ENCODE results near the gene SNRNP48.

Gene SNRNP48

GRCh38 chr6:7640607-7641577, 50.9 kb downstream of the SNRNP48 start:
- peaks cover 2% of the 10 kb centered on the region for H3K36me3 Mint-ChIP-seq
- no peak overlapping the region for H3K27ac Mint-ChIP-seq

GRCh38 chr6:7642791-7643190, 52.8 kb downstream of the SNRNP48 start:
- H3K27ac Mint-ChIP-seq: no peak overlapping the region
- no peak overlapping the region for H3K4me3 Mint-ChIP-seq
- H3K36me3 Mint-ChIP-seq: peaks cover 2% of the 10 kb centered on the region

More at GRCh38 chr6:7640607-7641577, 50.9 kb downstream of the SNRNP48 start:
- Mint-ChIP-seq H3K27me3 (peaks cover 2% of the 10 kb centered on the region), H3K4me1 (no peaks in the 10 kb centered on the region), H3K9me3 (no peaks in the 10 kb centered on the region), H3K4me3 (no peak overlapping the region)

GRCh38 chr6:7644417-7644816, 54.4 kb downstream of the SNRNP48 start:
- H3K4me3 Mint-ChIP-seq: no peak overlapping the region
- H3K27me3 Mint-ChIP-seq: no peaks in the 10 kb centered on the region
- H3K36me3 Mint-ChIP-seq: peaks cover 2% of the 10 kb centered on the region
- H3K4me1 Mint-ChIP-seq: peaks cover 21% of the 10 kb centered on the region
- H3K9me3 Mint-ChIP-seq: no peaks in the 10 kb centered on the region
- no peak overlapping the region for H3K27ac Mint-ChIP-seq

More at GRCh38 chr6:7642791-7643190, 52.8 kb downstream of the SNRNP48 start:
- Mint-ChIP-seq H3K27me3 (no peaks in the 10 kb centered on the region), H3K4me1 (peaks cover 10% of the 10 kb centered on the region), H3K9me3 (no peaks in the 10 kb centered on the region)

GRCh38 chr6:7646394-7646793, 56.4 kb downstream of the SNRNP48 start:
- Mint-ChIP-seq H3K27me3 (no peaks in the 10 kb centered on the region), H3K36me3 (peaks cover 2% of the 10 kb centered on the region), H3K9me3 (no peaks in the 10 kb centered on the region), H3K4me1 (peaks cover 21% of the 10 kb centered on the region), H3K4me3 (no peak overlapping the region), H3K27ac (no peak overlapping the region)

GRCh38 chr6:7647504-7647903, 57.5 kb downstream of the SNRNP48 start:
- no peaks in the 10 kb centered on the region for H3K9me3 Mint-ChIP-seq

GRCh38 chr6:7649037-7649810, 59.2 kb downstream of the SNRNP48 start:
- Mint-ChIP-seq H3K4me1 (peaks cover 21% of the 10 kb centered on the region), H3K27me3 (no peaks in the 10 kb centered on the region), H3K27ac (no peak overlapping the region), H3K36me3 (peaks cover 2% of the 10 kb centered on the region), H3K9me3 (no peaks in the 10 kb centered on the region), H3K4me3 (no peak overlapping the region)

More at GRCh38 chr6:7647504-7647903, 57.5 kb downstream of the SNRNP48 start:
- no peak overlapping the region for H3K4me3 Mint-ChIP-seq
- no peaks in the 10 kb centered on the region for H3K27me3 Mint-ChIP-seq
- peak overlapping the region; percentile 38 for H3K27ac Mint-ChIP-seq
- peaks cover 21% of the 10 kb centered on the region for H3K4me1 Mint-ChIP-seq
- H3K36me3 Mint-ChIP-seq: peaks cover 2% of the 10 kb centered on the region

- Mint-ChIP-seq H3K4me1 (peaks cover 21% of the 10 kb centered on the region), H3K27me3 (no peaks in the 10 kb centered on the region), H3K27ac (no peak overlapping the region), H3K9me3 (no peaks in the 10 kb centered on the region), H3K36me3 (no peaks in the 10 kb centered on the region), H3K4me3 (no peak overlapping the region)
Observed at GRCh38 chr6:7650878-7651277, 60.9 kb downstream of the SNRNP48 start.

- no peaks in the 10 kb centered on the region for H3K9me3 Mint-ChIP-seq
Observed at GRCh38 chr6:7652957-7653356, 63.0 kb downstream of the SNRNP48 start.

GRCh38 chr6:7656355-7656754, 66.4 kb downstream of the SNRNP48 start:
- no peak overlapping the region for H3K4me3 Mint-ChIP-seq
- H3K27me3 Mint-ChIP-seq: no peaks in the 10 kb centered on the region
- no peaks in the 10 kb centered on the region for H3K9me3 Mint-ChIP-seq
- no peaks in the 10 kb centered on the region for H3K36me3 Mint-ChIP-seq
- H3K27ac Mint-ChIP-seq: no peak overlapping the region
- no peaks in the 10 kb centered on the region for H3K4me1 Mint-ChIP-seq

More at GRCh38 chr6:7652957-7653356, 63.0 kb downstream of the SNRNP48 start:
- no peak overlapping the region for H3K4me3 Mint-ChIP-seq
- no peaks in the 10 kb centered on the region for H3K27me3 Mint-ChIP-seq
- no peaks in the 10 kb centered on the region for H3K36me3 Mint-ChIP-seq
- H3K4me1 Mint-ChIP-seq: peaks cover 9% of the 10 kb centered on the region
- no peak overlapping the region for H3K27ac Mint-ChIP-seq

- no peaks in the 10 kb centered on the region for H3K36me3 Mint-ChIP-seq
- H3K27me3 Mint-ChIP-seq: peaks cover 5% of the 10 kb centered on the region
- no peaks in the 10 kb centered on the region for H3K4me1 Mint-ChIP-seq
- H3K27ac Mint-ChIP-seq: no peak overlapping the region
- no peak overlapping the region for H3K4me3 Mint-ChIP-seq
- H3K9me3 Mint-ChIP-seq: no peaks in the 10 kb centered on the region
Observed at GRCh38 chr6:7658543-7658942, 68.5 kb downstream of the SNRNP48 start.

GRCh38 chr6:7661364-7661763, 71.4 kb downstream of the SNRNP48 start:
- H3K27me3 Mint-ChIP-seq: peaks cover 5% of the 10 kb centered on the region
- no peaks in the 10 kb centered on the region for H3K36me3 Mint-ChIP-seq
- no peaks in the 10 kb centered on the region for H3K4me1 Mint-ChIP-seq
- H3K4me3 Mint-ChIP-seq: no peak overlapping the region
- H3K9me3 Mint-ChIP-seq: no peaks in the 10 kb centered on the region
- no peak overlapping the region for H3K27ac Mint-ChIP-seq

Data from activated naive CD4-positive, alpha-beta T cell treated with anti-CD3 and anti-CD28 coated beads, Interleukin-2, amount 50 U/mL, for 24 hours (primary cell).